WTC11 (cell line): Measurements from ENCODE around the gene KCNT2. TPM values are rescaled to one million over a fixed set of nuclear protein-coding genes. Genes with fewer than 3 reads are reported as not detected.

Experiments
- ATAC-seq: fragments of 200-7000 bp; cut with Tn5 transposase; 2 replicates; pipeline ENCODE4 v1.10.0; 2021; ENCODE audit warnings: mild to moderate bottlenecking, moderate library complexity
- CTCF ChIA-PET: fragments of 300-600 bp; sonication (Branson Sonifier 250); formaldehyde crosslinking; loops from one replicate; lab custom pipeline; 2021; ENCODE audit warnings: antibody characterized with exemption; lab: Charles Lee
- POLR2A ChIA-PET: fragments of 350-600 bp; sonication (Branson Sonifier 250); formaldehyde crosslinking; loops from one replicate; lab custom pipeline; 2021; ENCODE audit warnings: antibody characterized with exemption; lab: Charles Lee
- DNase-seq: peaks from one replicate; pipeline ENCODE4 v3.0.0; 2021; ENCODE audit warnings: low spot score
- H3K27ac Mint-ChIP-seq: 2 replicates; pipeline ENCODE4 v1.8.0; 2021; ENCODE audit warnings: mixed read lengths
- H3K27me3 Mint-ChIP-seq: 2 replicates; pipeline ENCODE4 v1.8.0; 2021; ENCODE audit warnings: low read depth, mild to moderate bottlenecking, moderate library complexity, mixed read lengths
- H3K36me3 Mint-ChIP-seq: 2 replicates; pipeline ENCODE4 v1.8.0; 2021; ENCODE audit warnings: mixed read lengths
- H3K4me1 Mint-ChIP-seq: 2 replicates; pipeline ENCODE4 v1.8.0; 2022; ENCODE audit warnings: mixed read lengths
- H3K4me3 Mint-ChIP-seq: 2 replicates; pipeline ENCODE4 v1.8.0; 2021; ENCODE audit warnings: mild to moderate bottlenecking, moderate library complexity, mixed read lengths
- H3K9me3 Mint-ChIP-seq: 2 replicates; pipeline ENCODE4 v1.8.0; 2021; ENCODE audit warnings: mixed read lengths
- EMX1 ChIP-seq: fragments of 250-450 bp; sonication (Bioruptor Pico); IDR thresholded peaks from 2 replicates; pipeline ENCODE4 v1.8.0; 2021; ENCODE audit warnings: mild to moderate bottlenecking
- ESRRA ChIP-seq: sonication (generic); formaldehyde crosslinking; IDR thresholded peaks from 2 replicates; pipeline ENCODE4 v1.8.1; 2022; ENCODE audit warnings: mild to moderate bottlenecking, missing genetic modification reagents, borderline replicate concordance
- GABPB1 ChIP-seq: sonication (generic); formaldehyde crosslinking; IDR thresholded peaks from 2 replicates; pipeline ENCODE4 v1.8.1; 2023; ENCODE audit warnings: mild to moderate bottlenecking, missing genetic modification reagents
- GTF2I ChIP-seq: fragments of 250-450 bp; sonication (Bioruptor Pico); conservative IDR thresholded peaks from 2 replicates; pipeline ENCODE4 v1.4.0; 2021; ENCODE audit warnings: mild to moderate bottlenecking
- HMGA2 ChIP-seq: fragments of 250-450 bp; sonication (Bioruptor Pico); IDR thresholded peaks from 2 replicates; pipeline ENCODE4 v1.4.0; 2021; ENCODE audit warnings: mild to moderate bottlenecking, moderate library complexity
- HMGXB4 ChIP-seq: sonication (generic); formaldehyde crosslinking; IDR thresholded peaks from 2 replicates; pipeline ENCODE4 v1.8.1; 2023; ENCODE audit warnings: mild to moderate bottlenecking, moderate library complexity, missing genetic modification reagents
- NFYB ChIP-seq: sonication (generic); formaldehyde crosslinking; conservative IDR thresholded peaks from 2 replicates; pipeline ENCODE4 v1.8.0; 2022; ENCODE audit warnings: low read depth, missing genetic modification reagents
- USF1 ChIP-seq: sonication (generic); formaldehyde crosslinking; IDR thresholded peaks from 2 replicates; pipeline ENCODE4 v1.8.0; 2022; ENCODE audit warnings: mild to moderate bottlenecking, missing genetic modification reagents
- USF2 ChIP-seq: sonication (generic); formaldehyde crosslinking; IDR thresholded peaks from 2 replicates; pipeline ENCODE4 v1.8.1; 2023; ENCODE audit warnings: mild to moderate bottlenecking, missing genetic modification reagents, moderate library complexity
- ZNF281 ChIP-seq: sonication (generic); formaldehyde crosslinking; IDR thresholded peaks from 2 replicates; pipeline ENCODE4 v1.8.0; 2023; ENCODE audit warnings: mild to moderate bottlenecking, missing genetic modification reagents
- ZNF512 ChIP-seq: sonication (generic); formaldehyde crosslinking; IDR thresholded peaks from 2 replicates; pipeline ENCODE4 v1.8.1; 2022; ENCODE audit warnings: missing genetic modification reagents, borderline replicate concordance
- total RNA-seq: library from RNA; stranded (reverse); gene quantifications from 3 replicates; pipeline ENCODE4 v1.2.3, GENCODE V29; 2021

KCNT2 gene
- total RNA-seq, 1 experiment from 2014 or later, result 11.6 TPM

- TF ChIP-seq ZNF281 (CRISPR knock-in tag) (no peak), ESRRA (CRISPR knock-in tag) (no peak), GTF2I (CRISPR knock-in tag) (no peak), USF1 (CRISPR knock-in tag) (no peak)
- Mint-ChIP-seq H3K4me3 (no peak overlapping the region), H3K36me3 (peaks cover 11% of the 10 kb centered on the region), H3K4me1 (peaks cover 12% of the 10 kb centered on the region), H3K27me3 (no peaks in the 10 kb centered on the region), H3K9me3 (peaks cover 9% of the 10 kb centered on the region; the same call in 1 of the 2 replicates), H3K27ac (no peak overlapping the region)
- ChIA-PET CTCF (no interaction called here), POLR2A (no interaction called here)
- DNase-seq, result no peak
- ATAC-seq, result peak; percentile 62
Observed at GRCh38 chr1:196418772-196419171, 189.5 kb downstream of the KCNT2 start.

DNA sequence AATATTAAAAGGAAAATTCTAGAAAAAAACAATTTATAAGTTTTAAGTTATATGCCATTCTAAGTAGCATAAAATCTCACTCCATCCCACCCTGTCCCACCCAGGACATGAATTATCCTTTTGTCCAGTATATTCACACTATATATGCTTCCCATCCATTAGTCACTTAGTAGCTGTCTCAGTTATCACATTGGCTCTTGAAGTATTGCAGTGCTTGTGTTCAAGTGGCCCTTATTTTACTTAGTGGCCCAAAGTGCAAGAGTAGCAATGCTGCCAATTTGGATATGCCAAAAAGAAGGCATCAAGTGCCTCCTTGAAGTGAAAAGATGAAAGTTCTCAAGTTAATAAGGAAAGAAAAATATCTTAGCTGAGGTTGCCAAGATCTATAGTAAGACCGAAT is 192.3 kb downstream of the KCNT2 start:
- Mint-ChIP-seq H3K4me3 (no peak overlapping the region), H3K36me3 (peaks cover 11% of the 10 kb centered on the region), H3K4me1 (no peaks in the 10 kb centered on the region), H3K27ac (no peak overlapping the region), H3K9me3 (peaks cover 9% of the 10 kb centered on the region; the same call in 1 of the 2 replicates), H3K27me3 (no peaks in the 10 kb centered on the region)
- ATAC-seq (no peak), DNase-seq (no peak)
- CTCF ChIA-PET, result no interaction called here
- TF ChIP-seq ZNF281 (CRISPR knock-in tag) (no peak), USF2 (CRISPR knock-in tag) (no peak), HMGA2 (no peak), HMGXB4 (CRISPR knock-in tag) (no peak), EMX1 (no peak), ZNF512 (CRISPR knock-in tag) (no peak)
- POLR2A ChIA-PET, result no interaction called here

- Mint-ChIP-seq H3K9me3 (no peaks in the 10 kb centered on the region), H3K27me3 (no peaks in the 10 kb centered on the region), H3K4me3 (no peak overlapping the region), H3K36me3 (no peaks in the 10 kb centered on the region), H3K27ac (no peak overlapping the region), H3K4me1 (peaks cover 7% of the 10 kb centered on the region)
- POLR2A ChIA-PET, result no interaction called here
- CTCF ChIA-PET, result interaction anchor here (0.8 kb wide), 1 partner anchor 39 kb away, joined by 4 read pairs; no protein-coding TSS in a partner anchor
- DNase-seq (no peak), ATAC-seq (no peak)
- TF ChIP-seq GABPB1 (CRISPR knock-in tag) (peak; percentile 66), NFYB (CRISPR knock-in tag) (no peak)
Observed at GRCh38 chr1:196412326-196412725, 195.9 kb downstream of the KCNT2 start.
